ENCODE measurements around the gene FAM219B. TPM values are rescaled to one million over a fixed set of nuclear protein-coding genes. Genes with fewer than 3 reads are reported as not detected.
A peak's percentile ranks its signal among the peaks of the same experiment; 100 is the strongest.

Gene FAM219B
- total and polyA plus RNA-seq, 2 donors (not counting 1 experiment from before 2014, with no cell fraction given), result 80.2 to 109 TPM

GRCh38 chr15:74950078-74950908 is 43.6 kb upstream of the FAM219B start:
- Histone ChIP-seq H3K9me3 (ENCODE audit: control extremely low read depth in 1 of 3, control insufficient read depth in 2 of 3, insufficient read depth in 1 of 3, low read length in 2 of 3) (no peaks in the 10 kb centered on the region), H3K4me2 (replicated peaks; ENCODE audit: low read depth, low read length, poor library complexity, severe bottlenecking) (no peak overlapping the region), H3K79me2 (ENCODE audit: control insufficient read depth, insufficient read depth, low read length) (no peaks in the 10 kb centered on the region), H3K27ac (ENCODE audit: low read length in 2 of 2) (no peak overlapping the region), H4K20me1 (ENCODE audit: control insufficient read depth, insufficient read depth, low read length, poor library complexity, severe bottlenecking) (peaks cover 13% of the 10 kb centered on the region), H3K4me1 (ENCODE audit: control insufficient read depth in 2 of 2, insufficient read depth in 2 of 2, low read length in 2 of 2) (peaks cover 5 to 7% of the 10 kb centered on the region in 2 donors), H2AFZ (ENCODE audit: insufficient read depth, low read depth, low read length, poor library complexity, severe bottlenecking) (no peak overlapping the region), H3K4me3 (ENCODE audit: control extremely low read depth in 1 of 5, extremely low read depth in 1 of 5, insufficient read depth in 1 of 5, low read depth in 2 of 5, low read length in 4 of 5) (no peak overlapping the region), H3K9ac (ENCODE audit: low read length) (no peak overlapping the region), H3K36me3 (replicated peaks in 1 of 2; ENCODE audit: control extremely low read depth in 1 of 2, control insufficient read depth in 1 of 2, extremely low read depth in 1 of 2, insufficient read depth in 2 of 2, low read length in 1 of 2) (no peaks in the 10 kb centered on the region), H3K27me3 (replicated peaks in 1 of 4; ENCODE audit: control extremely low read depth in 1 of 4, control insufficient read depth in 3 of 4, insufficient read depth in 4 of 4, low read length in 3 of 4) (peaks cover 0 to 22% (median 2%) of the 10 kb centered on the region in 4 experiments)
- Mint-ChIP-seq H3K4me3 (no peak overlapping the region), H3K4me1 (peaks cover 6% of the 10 kb centered on the region), H3K27me3 (peaks cover 7% of the 10 kb centered on the region), H3K9me3 (ENCODE audit: insufficient read depth) (no peaks in the 10 kb centered on the region), H3K27ac (no peak overlapping the region)
- ChIA-PET POLR2A (interaction anchor here (1.1 kb wide), 1 partner anchor 12 kb away, joined by 3 read pairs; no protein-coding TSS in a partner anchor), CTCF (interaction anchor here (0.5 to 4.1 kb wide), 41 partner anchors 8 to 578 kb away, joined by 3 to 87 read pairs (median 4); partner anchors contain the start of genes CLK3, COX5A and FAM219B)
- no peak for TF ChIP-seq EZH2 (IDR thresholded peaks at IDR 0.05; ENCODE audit: borderline replicate concordance, insufficient read depth, low read depth, low read length, poor library complexity, severe bottlenecking)
- TF ChIP-seq CTCF (IDR thresholded peaks at IDR 0.05), result peak; percentile 97
- peak; percentile 95 for ATAC-seq (ENCODE audit: low read depth)
- peak; percentile 86 for DNase-seq
- intact Hi-C loops (cut with micrococcal nuclease), result loop anchor here (1.0 kb wide), 3 partner anchors 49 to 315 kb away; no protein-coding TSS in a partner anchor
- WGBS (ENCODE audit: insufficient coverage), result 97% methylated on average over 3 of the region's 7 CpGs

Measured in B cell (primary cell).